ENCODE data around the gene EXOC3L4.

GRCh38 chr14:103128631-103129300 is 34.2 kb downstream of the EXOC3L4 start:
- TF ChIP-seq, protein P1, sequence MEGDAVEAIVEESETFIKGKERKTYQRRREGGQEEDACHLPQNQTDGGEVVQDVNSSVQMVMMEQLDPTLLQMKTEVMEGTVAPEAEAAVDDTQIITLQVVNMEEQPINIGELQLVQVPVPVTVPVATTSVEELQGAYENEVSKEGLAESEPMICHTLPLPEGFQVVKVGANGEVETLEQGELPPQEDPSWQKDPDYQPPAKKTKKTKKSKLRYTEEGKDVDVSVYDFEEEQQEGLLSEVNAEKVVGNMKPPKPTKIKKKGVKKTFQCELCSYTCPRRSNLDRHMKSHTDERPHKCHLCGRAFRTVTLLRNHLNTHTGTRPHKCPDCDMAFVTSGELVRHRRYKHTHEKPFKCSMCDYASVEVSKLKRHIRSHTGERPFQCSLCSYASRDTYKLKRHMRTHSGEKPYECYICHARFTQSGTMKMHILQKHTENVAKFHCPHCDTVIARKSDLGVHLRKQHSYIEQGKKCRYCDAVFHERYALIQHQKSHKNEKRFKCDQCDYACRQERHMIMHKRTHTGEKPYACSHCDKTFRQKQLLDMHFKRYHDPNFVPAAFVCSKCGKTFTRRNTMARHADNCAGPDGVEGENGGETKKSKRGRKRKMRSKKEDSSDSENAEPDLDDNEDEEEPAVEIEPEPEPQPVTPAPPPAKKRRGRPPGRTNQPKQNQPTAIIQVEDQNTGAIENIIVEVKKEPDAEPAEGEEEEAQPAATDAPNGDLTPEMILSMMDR (IDR thresholded peaks at IDR 0.05): no peak
- TF ChIP-seq POLR2A (IDR thresholded peaks at IDR 0.05): no peak

All from lower leg skin (tissue), 3 donors.